ENCODE measurements around the gene UBE2E2.

The UBE2E2 gene

GRCh38 chr3:23316924-23317323 lies 113.8 kb downstream of the UBE2E2 start:
- Histone ChIP-seq H2AFZ (ENCODE audit: low read length) (no peak overlapping the region), H4K20me1 (ENCODE audit: insufficient read depth, low read length) (no peaks in the 10 kb centered on the region), H3K27ac (ENCODE audit: low read depth, low read length, poor library complexity, severe bottlenecking) (no peak overlapping the region), H3K9ac (ENCODE audit: low read length) (no peak overlapping the region), H3K9me2 (ENCODE audit: low read depth, low read length) (no peaks in the 10 kb centered on the region), H3K79me2 (ENCODE audit: insufficient read depth, low read length) (no peaks in the 10 kb centered on the region), H3K9me3 (ENCODE audit: low read length) (peaks cover 3% of the 10 kb centered on the region; the same call in 1 of the 2 replicates), H3K36me3 (ENCODE audit: insufficient read depth, low read length) (no peaks in the 10 kb centered on the region; the same call in 1 of the 2 replicates), H3K4me1 (ENCODE audit: insufficient read depth, low read length, severe bottlenecking) (no peaks in the 10 kb centered on the region), H3F3A (ENCODE audit: insufficient read depth, low read length) (no peaks in the 10 kb centered on the region), H3K4me2 (ENCODE audit: low read length) (no peak overlapping the region), H3K4me3 (ENCODE audit: low read depth, low read length, poor library complexity, severe bottlenecking) (no peak overlapping the region), H3K27me3 (ENCODE audit: insufficient read depth, low read length) (no peaks in the 10 kb centered on the region)
- TF ChIP-seq EZH2 (IDR thresholded peaks at IDR 0.05; ENCODE audit: borderline replicate concordance, low read length) = no peak

DNA sequence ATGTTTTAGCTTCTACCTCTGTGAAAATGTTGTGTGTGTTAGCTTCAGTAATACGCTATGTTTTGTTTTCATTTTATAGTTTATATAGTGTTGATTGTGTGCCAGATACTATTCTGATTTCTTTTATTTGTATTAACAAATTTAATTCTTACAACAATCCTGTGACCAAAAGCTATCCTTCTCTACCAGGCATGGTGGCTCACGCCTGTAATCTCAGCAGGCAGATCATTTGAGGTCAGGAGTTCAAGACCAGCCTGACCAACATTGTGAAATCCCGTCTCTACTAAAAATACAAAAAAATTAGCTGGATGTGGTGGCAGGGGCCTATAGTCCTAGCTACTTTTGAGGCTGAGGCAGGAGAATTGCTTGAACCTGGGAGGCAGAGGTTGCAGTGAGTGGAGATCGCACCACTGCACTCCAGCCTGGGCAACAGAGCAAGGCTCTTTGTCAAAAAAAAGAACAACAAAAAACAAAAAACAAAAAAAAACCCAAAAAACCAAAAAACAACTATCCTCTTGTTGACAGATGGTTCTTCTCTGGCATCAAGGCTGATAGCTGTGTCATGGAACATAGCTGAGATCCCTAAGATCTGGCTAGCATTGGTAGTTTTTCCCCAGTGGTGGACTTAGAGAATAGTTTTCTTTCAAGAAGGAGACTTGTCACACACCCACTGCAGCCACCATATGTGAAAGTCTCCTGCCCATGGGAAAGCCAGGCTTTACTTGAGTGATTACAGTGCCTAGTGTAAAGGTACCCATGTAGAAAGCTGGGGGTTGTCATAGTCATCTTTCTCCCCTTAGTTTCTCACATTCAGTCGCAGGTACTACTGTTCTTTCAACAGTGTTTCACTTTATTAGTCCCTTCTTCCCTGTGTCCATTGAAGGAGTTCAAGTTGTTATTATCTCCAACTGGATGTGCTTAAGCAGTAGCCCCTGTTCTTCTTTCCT lies 116.5 kb downstream of the UBE2E2 start:
- no peak overlapping the region for H3K9ac ChIP-seq (ENCODE audit: low read length)
- H3K27ac ChIP-seq (ENCODE audit: low read depth, low read length, poor library complexity, severe bottlenecking) = no peak overlapping the region
- H3K79me2 ChIP-seq (ENCODE audit: insufficient read depth, low read length) = no peaks in the 10 kb centered on the region; the same call in 1 of the 2 replicates
- H3K36me3 ChIP-seq (ENCODE audit: insufficient read depth, low read length) = no peaks in the 10 kb centered on the region; the same call in 1 of the 2 replicates
- no peaks in the 10 kb centered on the region for H3K27me3 ChIP-seq (ENCODE audit: insufficient read depth, low read length)
- H3F3A ChIP-seq (ENCODE audit: insufficient read depth, low read length) = 0 out of 2 replicates have a peak, but pooled peaks cover 3% of the 10 kb centered on the region
- no peak overlapping the region for H3K4me3 ChIP-seq (ENCODE audit: low read depth, low read length, poor library complexity, severe bottlenecking)
- TF ChIP-seq, protein P1, sequence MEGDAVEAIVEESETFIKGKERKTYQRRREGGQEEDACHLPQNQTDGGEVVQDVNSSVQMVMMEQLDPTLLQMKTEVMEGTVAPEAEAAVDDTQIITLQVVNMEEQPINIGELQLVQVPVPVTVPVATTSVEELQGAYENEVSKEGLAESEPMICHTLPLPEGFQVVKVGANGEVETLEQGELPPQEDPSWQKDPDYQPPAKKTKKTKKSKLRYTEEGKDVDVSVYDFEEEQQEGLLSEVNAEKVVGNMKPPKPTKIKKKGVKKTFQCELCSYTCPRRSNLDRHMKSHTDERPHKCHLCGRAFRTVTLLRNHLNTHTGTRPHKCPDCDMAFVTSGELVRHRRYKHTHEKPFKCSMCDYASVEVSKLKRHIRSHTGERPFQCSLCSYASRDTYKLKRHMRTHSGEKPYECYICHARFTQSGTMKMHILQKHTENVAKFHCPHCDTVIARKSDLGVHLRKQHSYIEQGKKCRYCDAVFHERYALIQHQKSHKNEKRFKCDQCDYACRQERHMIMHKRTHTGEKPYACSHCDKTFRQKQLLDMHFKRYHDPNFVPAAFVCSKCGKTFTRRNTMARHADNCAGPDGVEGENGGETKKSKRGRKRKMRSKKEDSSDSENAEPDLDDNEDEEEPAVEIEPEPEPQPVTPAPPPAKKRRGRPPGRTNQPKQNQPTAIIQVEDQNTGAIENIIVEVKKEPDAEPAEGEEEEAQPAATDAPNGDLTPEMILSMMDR (IDR thresholded peaks at IDR 0.05; ENCODE audit: low read length) = no peak
- no peak for TF ChIP-seq EZH2 (IDR thresholded peaks at IDR 0.05; ENCODE audit: borderline replicate concordance, low read length)
- H3K4me1 ChIP-seq (ENCODE audit: insufficient read depth, low read length, severe bottlenecking) = peaks cover 13% of the 10 kb centered on the region
- no peaks in the 10 kb centered on the region for H4K20me1 ChIP-seq (ENCODE audit: insufficient read depth, low read length)
- H3K4me2 ChIP-seq (ENCODE audit: low read length) = no peak overlapping the region
- peaks cover 3% of the 10 kb centered on the region; the same call in 1 of the 2 replicates for H3K9me3 ChIP-seq (ENCODE audit: low read length)
- no peak overlapping the region for H2AFZ ChIP-seq (ENCODE audit: low read length)
- H3K9me2 ChIP-seq (ENCODE audit: low read depth, low read length) = no peaks in the 10 kb centered on the region

DNA sequence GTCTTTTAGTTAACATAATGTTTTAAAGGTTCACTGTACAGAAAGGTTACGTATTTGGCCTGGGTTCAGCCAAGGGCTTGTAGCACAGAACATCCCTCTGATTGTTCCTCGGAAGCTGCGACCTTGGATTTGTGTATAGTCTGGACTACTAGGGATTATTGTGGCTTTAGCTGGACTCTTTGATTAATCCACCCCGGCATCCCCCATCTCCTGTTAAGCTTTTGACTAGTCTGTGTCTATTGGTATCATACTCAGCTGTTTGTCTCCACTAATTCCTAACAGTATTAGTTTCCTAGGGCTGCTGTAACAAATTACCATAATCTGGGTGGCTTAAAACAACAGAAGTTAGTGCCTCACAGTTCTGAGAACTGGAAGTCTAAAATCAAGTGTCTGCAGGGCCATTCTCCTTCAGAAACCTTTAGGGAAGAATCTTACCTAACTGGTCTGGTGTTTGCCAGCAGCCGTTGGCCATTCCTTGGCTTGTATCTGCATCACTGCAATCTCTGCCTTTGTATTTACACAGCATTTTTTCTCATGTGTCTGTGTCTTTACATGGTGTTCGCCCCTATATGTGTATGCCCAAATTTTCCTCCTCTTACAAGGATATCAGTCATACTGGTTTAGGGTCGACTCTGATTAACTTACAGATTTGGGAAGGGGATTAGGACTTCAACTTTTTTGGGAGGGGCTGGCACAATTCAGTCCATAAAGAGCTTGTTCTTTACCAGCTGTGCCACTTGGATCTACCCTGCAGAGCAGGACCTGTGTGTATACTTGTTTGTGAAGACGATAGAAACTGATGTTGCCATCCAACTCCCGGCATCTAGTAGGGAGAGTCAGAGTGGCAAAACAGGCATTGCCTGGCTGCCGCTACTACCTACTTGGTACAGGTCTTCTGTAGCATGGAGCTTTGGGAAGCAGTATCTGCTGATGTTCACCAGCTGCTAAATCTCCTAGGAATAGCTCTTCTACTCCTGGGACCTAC lies 117.8 kb downstream of the UBE2E2 start:
- Histone ChIP-seq H4K20me1 (ENCODE audit: insufficient read depth, low read length) (no peaks in the 10 kb centered on the region), H3K9ac (ENCODE audit: low read length) (no peak overlapping the region), H3F3A (ENCODE audit: insufficient read depth, low read length) (0 out of 2 replicates have a peak, but pooled peaks cover 3% of the 10 kb centered on the region), H3K4me1 (ENCODE audit: insufficient read depth, low read length, severe bottlenecking) (peaks cover 25% of the 10 kb centered on the region), H3K9me3 (ENCODE audit: low read length) (peaks cover 3% of the 10 kb centered on the region; the same call in 1 of the 2 replicates), H3K79me2 (ENCODE audit: insufficient read depth, low read length) (no peaks in the 10 kb centered on the region; the same call in 1 of the 2 replicates), H3K4me3 (ENCODE audit: low read depth, low read length, poor library complexity, severe bottlenecking) (no peak overlapping the region), H3K4me2 (ENCODE audit: low read length) (no peak overlapping the region), H3K9me2 (ENCODE audit: low read depth, low read length) (no peaks in the 10 kb centered on the region), H3K27ac (ENCODE audit: low read depth, low read length, poor library complexity, severe bottlenecking) (no peak overlapping the region), H2AFZ (ENCODE audit: low read length) (no peak overlapping the region), H3K27me3 (ENCODE audit: insufficient read depth, low read length) (no peaks in the 10 kb centered on the region), H3K36me3 (ENCODE audit: insufficient read depth, low read length) (no peaks in the 10 kb centered on the region; the same call in 1 of the 2 replicates)
- TF ChIP-seq, protein P1 (IDR thresholded peaks at IDR 0.05; ENCODE audit: low read length) = no peak
- no peak for TF ChIP-seq EZH2 (IDR thresholded peaks at IDR 0.05; ENCODE audit: borderline replicate concordance, low read length)
